CD14-positive monocyte (primary cell): ENCODE data around the gene ABTB1. TPM values are rescaled to one million over a fixed set of nuclear protein-coding genes. Genes with fewer than 3 reads are reported as not detected.

ENCODE experiments used
- DNase-seq, 3 donors: peaks; one replicate each; pipeline ENCODE4 v3.0.0-alpha.2; 2011 to 2022
- H2AFZ ChIP-seq: 2 replicates; pipeline ENCODE4 v1.6.0; 2012; ENCODE audit warnings: mild to moderate bottlenecking, low read depth, low read length, inconsistent platforms; ENCODE audit not compliant: insufficient read depth, poor library complexity, severe bottlenecking
- H3K27ac ChIP-seq, 2 donors: 1 replicate in 1 of 2; 2 replicates in 1 of 2; pipeline ENCODE4 v1.5.1; 2012 to 2013; ENCODE audit warnings: low read length in 2 of 2, control low read depth in 1 of 2, inconsistent platforms in 1 of 2, low read depth in 1 of 2, mild to moderate bottlenecking in 1 of 2
- H3K27me3 ChIP-seq, 2 donors: one replicate each; pipeline versions ENCODE4 v1.6.0 to v1.6.1; 2011 to 2013; ENCODE audit warnings: low read length in 2 of 2; ENCODE audit not compliant: control insufficient read depth in 2 of 2, insufficient read depth in 2 of 2
- H3K36me3 ChIP-seq, 2 donors: replicated peaks in 1 of 2; 1 replicate in 1 of 2; 2 replicates in 1 of 2; pipeline versions ENCODE4 v1.5.1 to v1.6.1; 2012 to 2013; ENCODE audit warnings: low read length in 2 of 2, control low read depth in 1 of 2, inconsistent platforms in 1 of 2, mild to moderate bottlenecking in 1 of 2; ENCODE audit not compliant: insufficient read depth in 2 of 2, control insufficient read depth in 1 of 2
- H3K4me1 ChIP-seq, 2 donors: 1 replicate in 1 of 2; 2 replicates in 1 of 2; pipeline versions ENCODE4 v1.5.1 to v1.6.1; 2012 to 2013; ENCODE audit warnings: low read length in 2 of 2, control low read depth in 1 of 2, inconsistent platforms in 1 of 2, mild to moderate bottlenecking in 1 of 2, moderate library complexity in 1 of 2; ENCODE audit not compliant: insufficient read depth in 2 of 2, control insufficient read depth in 1 of 2
- H3K4me2 ChIP-seq: replicated peaks from 2 replicates; pipeline ENCODE3; 2012; ENCODE audit warnings: low read length, moderate library complexity, mild to moderate bottlenecking; ENCODE audit not compliant: poor library complexity, severe bottlenecking; ENCODE audit errors: extremely low read depth
- H3K4me3 ChIP-seq, 3 experiments: fragments of 200-600 bp in 1 of 3; sonication (generic) in 1 of 3; replicated peaks in 1 of 3; 1 replicate in 2 of 3; 2 replicates in 1 of 3; pipeline ENCODE4 v1.5.1; 2011 to 2013; ENCODE audit warnings: low read length in 3 of 3, mild to moderate bottlenecking in 3 of 3, control low read depth in 2 of 3, low read depth in 2 of 3, inconsistent platforms in 1 of 3, moderate library complexity in 1 of 3
- H3K79me2 ChIP-seq: 2 replicates; pipeline ENCODE4 v1.6.0; 2012; ENCODE audit warnings: mild to moderate bottlenecking, control low read depth, inconsistent platforms, low read length, moderate library complexity; ENCODE audit not compliant: insufficient read depth
- H3K9ac ChIP-seq: 2 replicates; pipeline ENCODE4 v1.6.0; 2017; ENCODE audit warnings: low read length, mild to moderate bottlenecking; ENCODE audit not compliant: insufficient read depth, poor library complexity, severe bottlenecking
- H3K9me3 ChIP-seq, 2 donors: replicated peaks in 1 of 2; 1 replicate in 1 of 2; 2 replicates in 1 of 2; pipeline versions ENCODE4 v1.5.1 to v1.6.1; 2012 to 2013; ENCODE audit warnings: low read length in 2 of 2, control low read depth in 1 of 2; ENCODE audit not compliant: control insufficient read depth in 1 of 2, insufficient read depth in 1 of 2
- H4K20me1 ChIP-seq: 2 replicates; pipeline ENCODE4 v1.6.0; 2012; ENCODE audit warnings: mild to moderate bottlenecking, low read length, control low read depth, moderate library complexity; ENCODE audit not compliant: insufficient read depth
- H3K27ac Mint-ChIP-seq, 7 donors: one replicate each; pipeline ENCODE4 v1.8.0; 2020; ENCODE audit warnings: mild to moderate bottlenecking in 7 of 7, mixed read lengths in 7 of 7, moderate library complexity in 6 of 7, inconsistent platforms in 2 of 7
- H3K27me3 Mint-ChIP-seq, 3 donors: one replicate each; pipeline ENCODE4 v1.8.0; 2021 to 2022; ENCODE audit warnings: low read depth in 3 of 3, mild to moderate bottlenecking in 3 of 3, mixed read lengths in 3 of 3, moderate library complexity in 3 of 3, inconsistent platforms in 1 of 3
- H3K36me3 Mint-ChIP-seq, 2 donors: one replicate each; pipeline ENCODE4 v1.8.0; 2020; ENCODE audit warnings: mixed read lengths in 2 of 2, inconsistent platforms in 1 of 2, mild to moderate bottlenecking in 1 of 2
- H3K4me1 Mint-ChIP-seq: one replicate; pipeline ENCODE4 v1.8.0; 2020; ENCODE audit warnings: mild to moderate bottlenecking, mixed read lengths
- H3K4me3 Mint-ChIP-seq, 2 donors: one replicate each; pipeline ENCODE4 v1.8.0; 2020; ENCODE audit warnings: mild to moderate bottlenecking in 2 of 2, mixed read lengths in 2 of 2, moderate library complexity in 1 of 2
- H3K9me3 Mint-ChIP-seq, 7 donors: one replicate each; pipeline ENCODE4 v1.8.0; 2020 to 2022; ENCODE audit warnings: mixed read lengths in 7 of 7, mild to moderate bottlenecking in 6 of 7, moderate library complexity in 6 of 7, inconsistent platforms in 2 of 7
- WGBS: methylation state at CpG from one replicate; pipeline ENCODE4 v1.1.5; 2013; ENCODE audit warnings: missing lambda C conversion rate; ENCODE audit not compliant: insufficient coverage; 5-methylcytosine and 5-hydroxymethylcytosine counted together
- intact Hi-C, 2 donors: fragments of 100-400 bp; cut with micrococcal nuclease; formaldehyde crosslinking; loops; one replicate each; pipeline versions ENCODE4 v1.15.0 to v1.15.1; 2023
- polyA plus RNA-seq, 3 donors: library from polyadenylated mRNA; depleted of rRNA in 1 of 3; unstranded in 2 of 3; stranded (reverse) in 1 of 3; fragments of 300-500 nt in 2 of 3; fragments of >200 nt in 1 of 3; fragmentation: Illumina TruSeq in 2 of 3; gene quantifications; 1 replicate in 2 of 3; 2 replicates in 1 of 3; pipeline ENCODE4 v1.2.3, GENCODE V29; 2012 to 2021
- TF ChIP-seq, protein P1 (sequence below): fragments of 200-600 bp; IDR thresholded peaks from one replicate; pipeline ENCODE4 v1.8.0; 2022; ENCODE audit warnings: antibody characterized with exemption, mild to moderate bottlenecking

The ABTB1 gene
- polyA plus RNA-seq, 3 donors = 107 to 246 (median 118) TPM

- Histone ChIP-seq H3K4me3 (no peak overlapping the region), H4K20me1 (no peaks in the 10 kb centered on the region), H3K27me3 (no peaks in the 10 kb centered on the region), H2AFZ (no peak overlapping the region), H3K9ac (no peak overlapping the region), H3K27ac (no peak overlapping the region), H3K79me2 (no peaks in the 10 kb centered on the region), H3K36me3 (no peaks in the 10 kb centered on the region), H3K4me2 (no peak overlapping the region), H3K4me1 (no peaks in the 10 kb centered on the region), H3K9me3 (no peaks in the 10 kb centered on the region)
- no peak for DNase-seq
- intact Hi-C loops = no loop called here
- Mint-ChIP-seq H3K4me1 (peaks cover 9% of the 10 kb centered on the region), H3K4me3 (no peak overlapping the region), H3K27me3 (peaks cover 2 to 5% (median 2%) of the 10 kb centered on the region in 3 donors), H3K9me3 (no peaks in the 10 kb centered on the region), H3K27ac (no peak overlapping the region), H3K36me3 (no peaks in the 10 kb centered on the region)
- no CpG with 5 or more reads among the region's 1 CpG for WGBS
- TF ChIP-seq, protein P1, sequence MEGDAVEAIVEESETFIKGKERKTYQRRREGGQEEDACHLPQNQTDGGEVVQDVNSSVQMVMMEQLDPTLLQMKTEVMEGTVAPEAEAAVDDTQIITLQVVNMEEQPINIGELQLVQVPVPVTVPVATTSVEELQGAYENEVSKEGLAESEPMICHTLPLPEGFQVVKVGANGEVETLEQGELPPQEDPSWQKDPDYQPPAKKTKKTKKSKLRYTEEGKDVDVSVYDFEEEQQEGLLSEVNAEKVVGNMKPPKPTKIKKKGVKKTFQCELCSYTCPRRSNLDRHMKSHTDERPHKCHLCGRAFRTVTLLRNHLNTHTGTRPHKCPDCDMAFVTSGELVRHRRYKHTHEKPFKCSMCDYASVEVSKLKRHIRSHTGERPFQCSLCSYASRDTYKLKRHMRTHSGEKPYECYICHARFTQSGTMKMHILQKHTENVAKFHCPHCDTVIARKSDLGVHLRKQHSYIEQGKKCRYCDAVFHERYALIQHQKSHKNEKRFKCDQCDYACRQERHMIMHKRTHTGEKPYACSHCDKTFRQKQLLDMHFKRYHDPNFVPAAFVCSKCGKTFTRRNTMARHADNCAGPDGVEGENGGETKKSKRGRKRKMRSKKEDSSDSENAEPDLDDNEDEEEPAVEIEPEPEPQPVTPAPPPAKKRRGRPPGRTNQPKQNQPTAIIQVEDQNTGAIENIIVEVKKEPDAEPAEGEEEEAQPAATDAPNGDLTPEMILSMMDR = no peak
Observed at GRCh38 chr3:127658234-127658633, 14.5 kb upstream of the ABTB1 start.

GRCh38 chr3:127660621-127661251, 12.0 kb upstream of the ABTB1 start:
- Mint-ChIP-seq H3K36me3 (no peaks in the 10 kb centered on the region), H3K9me3 (no peaks in the 10 kb centered on the region), H3K27ac (no peak overlapping the region), H3K27me3 (peaks cover 2% of the 10 kb centered on the region in 3 donors), H3K4me1 (peaks cover 6% of the 10 kb centered on the region), H3K4me3 (no peak overlapping the region)
- H3K27ac ChIP-seq = no peak overlapping the region
- 94% methylated on average over 7 of the region's 10 CpGs for WGBS
- no peaks in the 10 kb centered on the region for H3K79me2 ChIP-seq
- H2AFZ ChIP-seq = peak overlapping the region; percentile 30
- no peak overlapping the region for H3K4me2 ChIP-seq
- no peaks in the 10 kb centered on the region for H3K27me3 ChIP-seq
- TF ChIP-seq, protein P1 = no peak
- no peaks in the 10 kb centered on the region for H3K4me1 ChIP-seq
- intact Hi-C loops = no loop called here
- no peaks in the 10 kb centered on the region for H3K9me3 ChIP-seq
- H3K36me3 ChIP-seq = no peaks in the 10 kb centered on the region
- no peak for DNase-seq
- H3K4me3 ChIP-seq = no peak overlapping the region
- no peak overlapping the region for H3K9ac ChIP-seq
- H4K20me1 ChIP-seq = no peaks in the 10 kb centered on the region
